ENCODE results near the gene DNAJC4.
A peak's percentile ranks its signal among the peaks of the same experiment; 100 is the strongest.

Gene DNAJC4

GRCh38 chr11:64281957-64282770 is 51.8 kb downstream of the DNAJC4 start:
- H3K27ac Mint-ChIP-seq: no peak overlapping the region
- CTCF ChIA-PET: interaction anchor here (1.4 kb wide), 1 partner anchor 19 kb away, joined by 4 read pairs; no protein-coding TSS in a partner anchor
- peaks cover 9% of the 10 kb centered on the region for H3K36me3 Mint-ChIP-seq
- DNase-seq: no peak
- H3K27me3 Mint-ChIP-seq: no peaks in the 10 kb centered on the region
- H3K9me3 Mint-ChIP-seq: no peaks in the 10 kb centered on the region
- peaks cover 31% of the 10 kb centered on the region for H3K4me1 Mint-ChIP-seq
- H3K4me3 Mint-ChIP-seq: no peak overlapping the region

- H3K4me3 Mint-ChIP-seq: peak overlapping the region; percentile 83
- CTCF ChIA-PET: interaction anchor here (0.8 to 2.5 kb wide), 3 partner anchors 12 to 73 kb away, joined by 3 to 15 read pairs (median 14); no protein-coding TSS in a partner anchor
- DNase-seq: no peak
- no peaks in the 10 kb centered on the region for H3K9me3 Mint-ChIP-seq
- H3K27me3 Mint-ChIP-seq: no peaks in the 10 kb centered on the region
- peaks cover 32% of the 10 kb centered on the region for H3K4me1 Mint-ChIP-seq
- H3K27ac Mint-ChIP-seq: no peak overlapping the region
- H3K36me3 Mint-ChIP-seq: peaks cover 9% of the 10 kb centered on the region
Observed at GRCh38 chr11:64283092-64283491, 52.7 kb downstream of the DNAJC4 start.
